Hepatocyte (in vitro differentiated cells): ENCODE measurements around the gene TRIM7.

Source experiments
- CTCF ChIP-seq: fragments of 200-600 bp; sonication (generic); IDR thresholded peaks from 2 replicates; pipeline ENCODE4 v1.5.1; 2016; ENCODE audit warnings: antibody characterized with exemption, mild to moderate bottlenecking; ENCODE audit not compliant: poor library complexity
- EZH2 ChIP-seq: fragments of 200-600 bp; sonication (generic); IDR thresholded peaks from 2 replicates; pipeline ENCODE4 v1.6.1; 2016; ENCODE audit warnings: antibody characterized with exemption, mild to moderate bottlenecking, borderline replicate concordance

- TF ChIP-seq CTCF (no peak), EZH2 (no peak)
Measured at GRCh38 chr5:181200816-181201215, 4.2 kb downstream of the TRIM7 start.
